GM21786 (cell line): ENCODE data around the gene ARHGAP45.

Source experiments
- ATAC-seq: cut with Tn5 transposase; IDR thresholded peaks from one replicate; pipeline ENCODE4 v1.9.1; 2021; ENCODE audit not compliant: unreplicated experiment

Gene ARHGAP45

GRCh38 chr19:1053176-1054101, 13.5 kb upstream of the ARHGAP45 start:
- ATAC-seq: no peak

- no peak for ATAC-seq
These were observed 12.6 kb upstream of the ARHGAP45 start for GRCh38 chr19:1054102-1055027.

- ATAC-seq: no peak
These were observed 11.9 kb upstream of the ARHGAP45 start for GRCh38 chr19:1055028-1055425.

DNA sequence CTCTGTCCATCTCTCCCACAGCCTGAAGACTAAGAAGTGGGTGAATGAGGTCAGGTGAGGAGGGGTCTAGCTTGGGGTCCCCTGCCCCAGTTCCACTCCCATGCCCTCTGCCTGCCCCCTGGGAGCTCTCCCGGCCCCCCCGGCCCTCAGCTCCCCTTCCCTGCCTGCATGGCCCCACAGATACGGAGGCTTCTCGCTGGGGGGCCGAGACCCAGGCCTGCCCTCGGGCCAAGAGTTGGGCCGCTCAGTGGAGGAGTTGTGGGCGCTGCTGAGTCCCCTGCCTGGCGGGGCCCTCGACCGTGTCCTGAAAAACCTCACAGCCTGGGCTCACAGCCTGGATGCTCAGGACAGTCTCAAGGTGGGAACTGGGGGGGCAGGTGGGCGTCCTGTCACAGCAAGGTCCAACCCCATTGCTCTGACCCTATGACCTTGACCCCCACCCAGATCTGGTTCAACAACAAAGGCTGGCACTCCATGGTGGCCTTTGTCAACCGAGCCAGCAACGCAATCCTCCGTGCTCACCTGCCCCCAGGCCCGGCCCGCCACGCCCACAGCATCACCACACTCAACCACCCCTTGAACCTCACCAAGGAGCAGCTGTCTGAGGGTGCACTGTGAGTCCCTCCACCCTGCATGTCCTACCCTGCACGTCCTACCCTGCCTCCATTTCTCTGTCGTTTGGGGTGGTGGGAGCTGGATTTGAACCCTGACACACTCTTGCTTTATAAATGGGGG, 10.9 kb upstream of the ARHGAP45 start:
- no peak for ATAC-seq

GRCh38 chr19:1057176-1057855, 9.7 kb upstream of the ARHGAP45 start:
- ATAC-seq: no peak

- ATAC-seq: no peak
These were observed 8.9 kb upstream of the ARHGAP45 start for GRCh38 chr19:1058112-1058511.

GRCh38 chr19:1060689-1061088, 6.3 kb upstream of the ARHGAP45 start:
- no peak for ATAC-seq

- no peak for ATAC-seq
These were observed 5.0 kb upstream of the ARHGAP45 start for GRCh38 chr19:1061987-1062386.

- ATAC-seq: no peak
These were observed 4.5 kb upstream of the ARHGAP45 start for GRCh38 chr19:1062387-1063029.

- ATAC-seq: no peak
These were observed 3.7 kb upstream of the ARHGAP45 start for GRCh38 chr19:1063030-1063908.

GRCh38 chr19:1063909-1064660, 2.9 kb upstream of the ARHGAP45 start:
- ATAC-seq: no peak

- no peak for ATAC-seq
These were observed 2.0 kb upstream of the ARHGAP45 start for GRCh38 chr19:1064661-1065605.

- no peak for ATAC-seq
These were observed 1.3 kb upstream of the ARHGAP45 start for GRCh38 chr19:1065606-1066109.

DNA sequence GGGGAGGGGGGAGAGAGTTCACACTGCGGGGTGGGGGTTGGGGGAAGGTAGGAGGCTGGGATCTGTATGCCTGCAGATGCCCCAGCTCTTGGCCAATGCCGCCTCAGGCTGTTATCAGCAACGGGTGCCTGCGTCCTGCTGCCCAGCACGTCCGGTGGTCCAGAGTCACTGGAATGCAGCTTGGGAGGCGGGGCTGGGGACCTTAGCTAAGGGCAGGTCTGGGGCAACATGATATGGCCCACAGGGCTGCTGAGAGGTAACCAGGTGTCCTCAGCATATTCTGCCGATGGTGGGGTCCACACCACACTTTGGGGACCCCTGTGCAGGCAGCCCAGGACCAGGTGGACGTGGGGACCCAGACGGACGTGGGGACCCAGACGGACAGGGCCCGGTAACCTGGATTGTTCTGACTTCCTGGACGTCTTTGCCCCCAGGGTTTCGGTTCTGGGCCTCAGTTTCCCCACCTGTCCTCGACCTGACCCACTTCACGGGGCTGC, 668 bp upstream of the ARHGAP45 start:
- ATAC-seq: no peak

GRCh38 chr19:1067341-1067957, 482 bp downstream of the ARHGAP45 start:
- no peak for ATAC-seq
